Measurements from ENCODE around the gene UST.

UST gene

GRCh38 chr6:148980234-148980633 lies 233.4 kb downstream of the UST start:
- DNase-seq (ENCODE audit: low read depth), result no peak
- no peak for TF ChIP-seq CTCF (IDR thresholded peaks at IDR 0.05; ENCODE audit: low read depth, low read length, missing control alignments)
- no peak overlapping the region for H3K4me3 ChIP-seq (ENCODE audit: low read depth, low read length)

- TF ChIP-seq CTCF (IDR thresholded peaks at IDR 0.05; ENCODE audit: low read depth, low read length, missing control alignments), result no peak
- no peak for DNase-seq (ENCODE audit: low read depth)
- no peak overlapping the region for H3K4me3 ChIP-seq (ENCODE audit: low read depth, low read length)
These were observed 234.7 kb downstream of the UST start for GRCh38 chr6:148981515-148981914.

- no peak overlapping the region for H3K4me3 ChIP-seq (ENCODE audit: low read depth, low read length)
- no peak for TF ChIP-seq CTCF (IDR thresholded peaks at IDR 0.05; ENCODE audit: low read depth, low read length, missing control alignments)
- no peak for DNase-seq (ENCODE audit: low read depth)
These were observed 236.4 kb downstream of the UST start for GRCh38 chr6:148983101-148983761.

- no peak overlapping the region for H3K4me3 ChIP-seq (ENCODE audit: low read depth, low read length)
- no peak for TF ChIP-seq CTCF (IDR thresholded peaks at IDR 0.05; ENCODE audit: low read depth, low read length, missing control alignments)
- DNase-seq (ENCODE audit: low read depth), result no peak
These were observed 237.1 kb downstream of the UST start for GRCh38 chr6:148983966-148984365.

- TF ChIP-seq CTCF (IDR thresholded peaks at IDR 0.05; ENCODE audit: low read depth, low read length, missing control alignments), result no peak
- no peak for DNase-seq (ENCODE audit: low read depth)
These were observed 237.8 kb downstream of the UST start for GRCh38 chr6:148984531-148985056.

GRCh38 chr6:148985499-148985898 lies 238.7 kb downstream of the UST start:
- TF ChIP-seq CTCF (IDR thresholded peaks at IDR 0.05; ENCODE audit: low read depth, low read length, missing control alignments), result no peak
- H3K4me3 ChIP-seq (ENCODE audit: low read depth, low read length), result no peak overlapping the region
- DNase-seq (ENCODE audit: low read depth), result no peak

More at GRCh38 chr6:148984531-148985056, 237.8 kb downstream of the UST start:
- H3K4me3 ChIP-seq (ENCODE audit: low read depth, low read length), result no peak overlapping the region

- no peak for DNase-seq (ENCODE audit: low read depth)
- no peak overlapping the region for H3K4me3 ChIP-seq (ENCODE audit: low read depth, low read length)
- TF ChIP-seq CTCF (IDR thresholded peaks at IDR 0.05; ENCODE audit: low read depth, low read length, missing control alignments), result no peak
These were observed 239.8 kb downstream of the UST start for GRCh38 chr6:148986608-148987007.
